Activated T-cell treated with anti-CD3 and anti-CD28 coated beads, Interleukin-2, amount 50 U/mL, for 72 hours (primary cell): Measurements from ENCODE around the gene ZNF622. TPM values are rescaled to one million over a fixed set of nuclear protein-coding genes. Genes with fewer than 3 reads are reported as not detected.
"Not testable (repeated sequence)": the region's sequence is repeated elsewhere in the genome, so short reads cannot be mapped to it uniquely, and the experiment has no call there.

Experiments used
- ATAC-seq, 2 donors: fragments of 150-1000 bp; cut with Tn5 transposase; replicated peaks in 1 of 2; 2 replicates each; pipeline ENCODE4 v1.10.0; 2021; ENCODE audit warnings: moderate library complexity in 2 of 2, mild to moderate bottlenecking in 1 of 2
- DNase-seq, 2 donors: peaks; one replicate each; pipeline ENCODE4 v3.0.0; 2021 to 2022; ENCODE audit warnings: mixed read lengths in 1 of 2
- H3K27ac Mint-ChIP-seq: one replicate; pipeline ENCODE4 v1.8.0; 2022; ENCODE audit warnings: mild to moderate bottlenecking, moderate library complexity, mixed read lengths
- H3K27me3 Mint-ChIP-seq: one replicate; pipeline ENCODE4 v1.8.0; 2022; ENCODE audit warnings: low read depth, mixed read lengths
- H3K36me3 Mint-ChIP-seq, 2 donors: one replicate each; pipeline ENCODE4 v1.8.0; 2022; ENCODE audit warnings: mixed read lengths in 2 of 2, mild to moderate bottlenecking in 1 of 2; ENCODE audit not compliant: insufficient read depth in 2 of 2
- H3K4me1 Mint-ChIP-seq: one replicate; pipeline ENCODE4 v1.8.0; 2022; ENCODE audit warnings: low read depth, mixed read lengths
- H3K4me3 Mint-ChIP-seq, 2 donors: one replicate each; pipeline ENCODE4 v1.8.0; 2022; ENCODE audit warnings: mild to moderate bottlenecking in 2 of 2, mixed read lengths in 2 of 2, moderate library complexity in 2 of 2
- H3K9me3 Mint-ChIP-seq, 2 donors: one replicate each; pipeline ENCODE4 v1.8.0; 2022; ENCODE audit warnings: mixed read lengths in 2 of 2
- total RNA-seq, 2 donors: library from RNA; stranded (reverse); gene quantifications; one replicate each; pipeline ENCODE4 v1.2.3, GENCODE V29; 2022

The ZNF622 gene
- total RNA-seq, 2 donors from 2014 or later, result 40.0 to 42.7 TPM

DNA sequence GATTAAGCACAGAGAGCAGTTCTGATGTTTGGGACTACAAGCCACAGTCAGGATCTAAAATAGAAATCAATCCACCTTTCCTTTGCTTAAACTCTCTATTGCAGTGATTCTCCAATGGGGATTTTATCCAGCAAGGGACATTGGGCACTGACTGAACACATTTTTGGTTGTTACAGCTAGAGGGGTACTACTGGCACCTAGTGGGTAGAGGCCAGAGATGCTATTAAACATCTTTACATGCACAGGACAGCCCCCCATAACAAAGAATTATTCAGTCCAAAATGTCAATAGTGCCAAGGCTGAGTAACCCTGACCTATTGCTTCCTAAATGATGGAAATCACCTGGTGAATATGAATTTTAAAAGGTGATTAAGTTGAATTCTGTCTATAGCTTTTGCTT is 12.0 kb downstream of the ZNF622 start:
- Mint-ChIP-seq H3K9me3 (no peaks in the 10 kb centered on the region), H3K27ac (no peak overlapping the region), H3K4me3 (no peak overlapping the region), H3K27me3 (no peaks in the 10 kb centered on the region), H3K36me3 (peaks cover 10 to 45% of the 10 kb centered on the region in 2 donors), H3K4me1 (peaks cover 29% of the 10 kb centered on the region)
- DNase-seq, result no peak
- ATAC-seq, result no peak

GRCh38 chr5:16450163-16450562 is 15.4 kb downstream of the ZNF622 start:
- no peaks in the 10 kb centered on the region for H3K9me3 Mint-ChIP-seq
- peaks cover 7 to 42% of the 10 kb centered on the region in 2 donors for H3K36me3 Mint-ChIP-seq
- DNase-seq (no peak), ATAC-seq (no peak)
- no peak overlapping the region for H3K27ac Mint-ChIP-seq
- H3K4me1 Mint-ChIP-seq, result peaks cover 4% of the 10 kb centered on the region
- H3K27me3 Mint-ChIP-seq, result no peaks in the 10 kb centered on the region
- H3K4me3 Mint-ChIP-seq, result no peak overlapping the region

- peaks cover 5 to 31% of the 10 kb centered on the region in 2 donors for H3K36me3 Mint-ChIP-seq
Measured at GRCh38 chr5:16446993-16447392, 18.6 kb downstream of the ZNF622 start.

DNA sequence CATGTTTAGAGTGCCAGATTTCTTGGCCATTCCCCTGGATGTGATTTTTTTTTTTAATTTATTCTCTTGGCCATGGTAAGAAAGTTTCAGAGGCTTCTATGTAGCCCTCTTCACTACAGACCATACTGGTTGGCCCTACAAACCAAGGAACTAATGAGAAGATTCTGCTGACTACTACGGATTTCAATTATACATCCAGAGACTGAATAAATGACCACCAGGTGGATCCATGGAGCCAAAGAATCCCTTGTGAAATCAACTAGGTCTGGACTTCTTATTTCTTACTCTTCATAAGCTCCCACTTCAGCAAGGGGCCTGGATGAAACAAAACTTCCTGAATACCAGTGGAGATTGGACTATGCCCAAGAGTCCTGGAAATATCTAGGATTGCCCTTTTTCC is 27.6 kb downstream of the ZNF622 start:
- ATAC-seq (no peak), DNase-seq (no peak)
- Mint-ChIP-seq H3K27ac (no peak overlapping the region), H3K9me3 (no peaks in the 10 kb centered on the region), H3K4me3 (no peak overlapping the region), H3K4me1 (no peaks in the 10 kb centered on the region), H3K27me3 (peaks cover 6% of the 10 kb centered on the region), H3K36me3 (no peaks in the 10 kb centered on the region)

More at GRCh38 chr5:16446993-16447392, 18.6 kb downstream of the ZNF622 start:
- Mint-ChIP-seq H3K27me3 (no peaks in the 10 kb centered on the region), H3K9me3 (no peaks in the 10 kb centered on the region), H3K27ac (no peak overlapping the region), H3K4me3 (no peak overlapping the region), H3K4me1 (no peaks in the 10 kb centered on the region)
- ATAC-seq, result no peak
- DNase-seq, result no peak

- not testable (repeated sequence) for H3K36me3 Mint-ChIP-seq, H3K27me3 Mint-ChIP-seq, ATAC-seq, H3K27ac Mint-ChIP-seq, H3K4me1 Mint-ChIP-seq, H3K9me3 Mint-ChIP-seq, DNase-seq, H3K4me3 Mint-ChIP-seq
Measured at GRCh38 chr5:16436065-16436682, 29.4 kb downstream of the ZNF622 start.

DNA sequence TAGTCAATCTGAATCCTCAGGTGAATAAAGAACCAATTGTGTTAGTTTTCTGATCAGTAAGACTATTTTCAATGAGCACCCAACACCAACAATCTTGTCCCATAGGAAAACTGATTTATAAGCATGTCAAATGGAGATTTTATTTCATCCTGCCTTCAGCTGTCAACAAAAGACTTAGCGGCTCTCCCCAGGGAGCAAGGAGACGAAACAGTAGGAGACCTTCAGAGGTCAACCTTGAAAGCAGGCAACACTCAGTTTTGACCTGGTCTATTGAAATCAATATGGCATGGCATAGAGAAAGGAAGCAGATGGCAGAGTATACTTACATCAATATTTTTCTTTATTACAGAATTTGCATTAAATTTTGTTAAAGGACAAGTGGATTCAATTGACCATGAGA is 34.1 kb downstream of the ZNF622 start:
- no peak for ATAC-seq
- no peak overlapping the region for H3K27ac Mint-ChIP-seq
- H3K27me3 Mint-ChIP-seq, result peaks cover 12% of the 10 kb centered on the region
- no peaks in the 10 kb centered on the region for H3K36me3 Mint-ChIP-seq
- H3K4me1 Mint-ChIP-seq, result no peaks in the 10 kb centered on the region
- no peak overlapping the region for H3K4me3 Mint-ChIP-seq
- DNase-seq, result no peak
- H3K9me3 Mint-ChIP-seq, result no peaks in the 10 kb centered on the region

- ATAC-seq (no peak), DNase-seq (no peak)
- peaks cover 12% of the 10 kb centered on the region for H3K27me3 Mint-ChIP-seq
Measured at GRCh38 chr5:16430349-16431089, 35.1 kb downstream of the ZNF622 start.

GRCh38 chr5:16428359-16428758 is 37.2 kb downstream of the ZNF622 start:
- H3K9me3 Mint-ChIP-seq, result no peaks in the 10 kb centered on the region
- H3K4me3 Mint-ChIP-seq, result no peak overlapping the region
- no peak for ATAC-seq
- H3K36me3 Mint-ChIP-seq, result no peaks in the 10 kb centered on the region
- no peaks in the 10 kb centered on the region for H3K4me1 Mint-ChIP-seq
- H3K27ac Mint-ChIP-seq, result no peak overlapping the region
- no peak for DNase-seq
- H3K27me3 Mint-ChIP-seq, result peaks cover 5% of the 10 kb centered on the region

More at GRCh38 chr5:16430349-16431089, 35.1 kb downstream of the ZNF622 start:
- Mint-ChIP-seq H3K9me3 (no peaks in the 10 kb centered on the region), H3K36me3 (no peaks in the 10 kb centered on the region), H3K27ac (no peak overlapping the region), H3K4me3 (no peak overlapping the region), H3K4me1 (no peaks in the 10 kb centered on the region)

DNA sequence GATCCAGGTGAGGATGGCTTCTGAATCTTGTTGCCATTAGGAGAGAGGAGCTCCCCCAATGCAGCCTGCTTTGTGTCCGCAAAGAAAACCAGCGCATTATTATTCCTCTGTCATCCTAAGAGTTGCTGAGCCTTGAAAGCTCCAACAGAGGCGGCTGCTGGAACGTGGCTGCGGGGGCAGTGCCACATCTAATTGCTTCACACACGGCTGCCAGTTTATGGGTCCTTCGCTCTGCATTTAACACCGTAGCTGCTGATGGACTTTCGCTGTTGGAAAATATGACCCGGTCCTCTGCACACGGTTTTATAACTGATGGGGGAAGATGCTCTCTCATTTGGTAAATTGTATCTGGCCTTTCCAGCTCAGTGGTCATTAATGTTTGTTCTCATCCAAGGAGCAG is 38.0 kb downstream of the ZNF622 start:
- DNase-seq, result no peak
- H3K36me3 Mint-ChIP-seq, result no peaks in the 10 kb centered on the region
- no peak for ATAC-seq
- H3K4me3 Mint-ChIP-seq, result no peak overlapping the region
- no peaks in the 10 kb centered on the region for H3K4me1 Mint-ChIP-seq
- no peak overlapping the region for H3K27ac Mint-ChIP-seq
- peaks cover 13% of the 10 kb centered on the region for H3K27me3 Mint-ChIP-seq
- H3K9me3 Mint-ChIP-seq, result no peaks in the 10 kb centered on the region

DNA sequence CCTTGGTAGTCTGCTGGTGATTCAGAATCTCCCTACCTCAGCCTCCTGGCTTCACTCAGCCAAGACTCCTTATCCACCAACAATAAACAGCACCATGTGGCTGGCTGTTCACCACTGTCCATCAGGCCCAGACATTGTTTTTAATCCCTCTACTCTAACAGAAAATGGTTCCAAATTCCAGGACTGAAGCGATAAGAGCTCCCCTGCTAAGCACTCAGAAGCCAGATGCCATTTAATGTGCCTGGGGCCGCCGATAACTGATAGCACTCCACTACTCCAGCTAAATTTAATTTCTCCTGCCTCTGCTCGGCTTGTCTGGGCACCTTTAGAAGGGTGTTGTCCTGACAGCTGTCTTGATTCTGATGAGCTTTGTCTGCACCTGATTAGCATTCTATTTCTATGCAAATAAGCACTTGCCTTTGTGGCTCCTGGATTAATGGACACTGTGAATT is 47.1 kb downstream of the ZNF622 start:
- Mint-ChIP-seq H3K27ac (no peak overlapping the region), H3K36me3 (no peaks in the 10 kb centered on the region), H3K9me3 (no peaks in the 10 kb centered on the region), H3K4me3 (no peak overlapping the region), H3K4me1 (no peaks in the 10 kb centered on the region), H3K27me3 (peaks cover 25% of the 10 kb centered on the region)
- DNase-seq (no peak), ATAC-seq (no peak)

DNA sequence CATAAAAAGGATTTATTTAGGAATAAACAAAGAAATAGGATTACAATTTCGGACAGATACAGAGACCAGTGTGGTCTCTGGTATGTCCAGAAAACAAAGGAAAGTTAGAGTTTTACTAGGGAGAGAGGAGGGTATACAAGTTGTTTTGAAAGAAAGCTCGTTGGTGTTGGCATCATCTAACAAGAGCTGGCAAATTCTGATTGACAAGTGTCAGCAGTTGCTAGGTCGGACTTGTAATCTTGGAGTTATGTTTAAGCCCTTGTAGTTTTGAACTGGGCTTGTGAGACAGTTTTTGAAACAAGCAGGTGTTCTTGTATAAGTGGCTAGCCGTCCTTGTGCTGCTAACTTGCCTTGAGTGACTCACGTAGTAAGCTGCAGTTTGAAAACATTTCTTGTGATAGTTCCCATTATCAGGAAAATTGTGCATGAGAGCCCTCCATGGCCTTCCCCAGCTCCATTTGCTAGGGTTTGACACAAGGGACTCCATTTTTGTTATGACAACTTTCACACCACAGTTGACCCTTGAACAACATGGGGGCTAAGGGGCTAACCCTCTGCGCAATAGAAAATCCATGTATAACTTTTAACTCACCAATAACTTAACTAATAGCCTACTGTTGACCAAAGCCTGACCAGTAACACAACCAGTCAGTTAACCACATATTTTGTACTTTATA is 48.1 kb downstream of the ZNF622 start:
- H3K4me1 Mint-ChIP-seq, result no peaks in the 10 kb centered on the region

DNA sequence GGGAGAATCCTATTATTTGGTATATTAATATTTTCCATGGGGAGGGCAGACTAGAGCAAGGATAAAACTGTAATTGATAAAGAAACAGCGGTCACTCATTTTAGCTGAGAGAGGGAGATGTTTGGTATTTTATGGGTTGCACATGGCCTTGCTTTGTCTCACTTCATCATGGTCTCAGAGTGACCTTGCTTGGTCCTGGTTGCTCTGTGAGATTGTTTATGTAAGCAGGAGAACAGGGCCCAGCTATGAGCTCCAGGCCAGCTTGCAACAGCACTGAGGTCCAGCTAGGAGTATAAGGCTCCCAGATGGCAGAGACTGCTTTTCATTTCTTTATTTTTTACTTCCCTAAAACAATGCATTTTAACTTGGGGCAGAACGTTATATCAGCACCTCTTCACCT is 50.7 kb downstream of the ZNF622 start:
- Mint-ChIP-seq H3K36me3 (no peaks in the 10 kb centered on the region), H3K27me3 (peaks cover 8% of the 10 kb centered on the region), H3K4me3 (no peak overlapping the region), H3K9me3 (no peaks in the 10 kb centered on the region), H3K27ac (no peak overlapping the region), H3K4me1 (no peaks in the 10 kb centered on the region)
- no peak for DNase-seq
- no peak for ATAC-seq

More for the DNA sequence above, 48.1 kb downstream of the ZNF622 start:
- ATAC-seq, result no peak
- Mint-ChIP-seq H3K36me3 (no peaks in the 10 kb centered on the region), H3K9me3 (no peaks in the 10 kb centered on the region), H3K27me3 (peaks cover 17% of the 10 kb centered on the region), H3K4me3 (no peak overlapping the region), H3K27ac (no peak overlapping the region)
- DNase-seq, result no peak

DNA sequence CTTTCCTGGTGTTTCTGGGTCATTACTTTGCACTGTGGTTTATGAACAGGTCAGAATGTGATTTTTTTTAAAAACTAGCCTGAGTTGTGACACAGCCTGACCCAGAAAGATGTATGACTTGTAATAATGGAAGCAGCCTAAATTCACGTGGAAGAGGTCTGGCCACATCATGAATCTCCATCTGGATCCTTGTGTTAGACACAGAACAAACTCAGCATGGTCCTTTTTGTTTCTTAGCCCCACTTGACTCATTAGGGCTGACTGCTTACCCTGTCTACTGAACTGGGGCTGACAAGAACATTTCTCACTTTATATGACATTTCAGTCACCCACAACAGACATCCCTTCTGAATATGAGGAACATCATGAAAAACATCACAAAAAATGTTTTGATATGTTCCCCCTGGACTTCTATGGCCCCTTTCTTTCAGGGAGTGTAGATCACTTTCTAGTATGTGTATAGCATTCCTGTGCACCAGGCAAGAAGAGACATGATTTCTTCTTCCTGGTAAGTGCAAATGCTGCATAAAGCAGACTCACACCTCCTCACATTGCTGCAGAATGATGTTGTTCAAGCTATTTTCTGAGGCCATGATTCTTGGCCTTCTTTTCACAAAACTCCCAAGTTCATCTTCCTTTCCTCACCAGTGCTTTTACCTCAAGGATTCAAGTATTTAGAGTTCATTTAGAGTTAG is 52.3 kb downstream of the ZNF622 start:
- Mint-ChIP-seq H3K4me3 (no peak overlapping the region), H3K4me1 (no peaks in the 10 kb centered on the region), H3K9me3 (no peaks in the 10 kb centered on the region), H3K27ac (no peak overlapping the region), H3K36me3 (no peaks in the 10 kb centered on the region), H3K27me3 (peaks cover 13% of the 10 kb centered on the region)
- ATAC-seq (no peak), DNase-seq (no peak)
